ENCODE data around the gene STUM.

Gene STUM

DNA sequence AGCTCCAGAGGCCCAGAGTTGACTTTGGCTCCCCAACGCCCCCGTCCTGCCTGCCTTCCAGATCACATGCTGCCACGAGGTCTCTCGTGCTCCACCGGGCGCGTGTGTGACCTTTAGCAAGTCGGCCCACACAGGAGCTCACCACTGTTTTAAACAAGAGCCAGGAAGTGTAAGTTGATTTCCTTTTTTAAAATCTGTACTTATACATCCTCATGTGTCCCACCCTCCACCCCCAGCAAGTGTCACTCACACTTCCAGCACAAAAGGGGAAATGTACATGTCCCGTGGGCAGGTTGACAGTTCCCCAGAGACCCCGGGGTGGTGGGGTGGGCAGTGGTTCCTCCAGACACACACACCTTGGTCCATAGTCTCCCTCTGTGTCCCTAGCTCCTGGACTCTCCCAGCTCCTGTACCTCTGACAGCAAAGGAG is 84.4 kb downstream of the STUM start:
- Histone ChIP-seq H3K4me1 (ENCODE audit: low read length) (peaks cover 25% of the 10 kb centered on the region), H2AFZ (ENCODE audit: low read length) (no peak overlapping the region), H3K27ac (ENCODE audit: low read length) (no peak overlapping the region), H3F3A (ENCODE audit: insufficient read depth, low read length) (peaks cover 11% of the 10 kb centered on the region), H3K27me3 (replicated peaks; ENCODE audit: insufficient read depth, low read length) (no peaks in the 10 kb centered on the region), H3K36me3 (replicated peaks; ENCODE audit: insufficient read depth, low read length) (no peaks in the 10 kb centered on the region), H3K9me2 (replicated peaks; ENCODE audit: insufficient read depth, low read length) (no peaks in the 10 kb centered on the region), H3K9me3 (replicated peaks; ENCODE audit: insufficient read depth, low read length) (no peaks in the 10 kb centered on the region), H4K20me1 (ENCODE audit: insufficient read depth, low read length) (no peaks in the 10 kb centered on the region), H3K9ac (ENCODE audit: low read length) (no peak overlapping the region), H3K79me2 (ENCODE audit: low read length) (no peaks in the 10 kb centered on the region), H3K4me3 (ENCODE audit: low read length) (no peak overlapping the region), H3K4me2 (ENCODE audit: low read depth, low read length) (no peak overlapping the region)
- DNase-seq: no peak
- TF ChIP-seq EZH2 (optimal IDR thresholded peaks at IDR 0.05; ENCODE audit: low read depth, low read length) (no peak), EZH2phosphoT487 (IDR thresholded peaks at IDR 0.05; ENCODE audit: low read length) (no peak)
- TF ChIP-seq, protein P1, sequence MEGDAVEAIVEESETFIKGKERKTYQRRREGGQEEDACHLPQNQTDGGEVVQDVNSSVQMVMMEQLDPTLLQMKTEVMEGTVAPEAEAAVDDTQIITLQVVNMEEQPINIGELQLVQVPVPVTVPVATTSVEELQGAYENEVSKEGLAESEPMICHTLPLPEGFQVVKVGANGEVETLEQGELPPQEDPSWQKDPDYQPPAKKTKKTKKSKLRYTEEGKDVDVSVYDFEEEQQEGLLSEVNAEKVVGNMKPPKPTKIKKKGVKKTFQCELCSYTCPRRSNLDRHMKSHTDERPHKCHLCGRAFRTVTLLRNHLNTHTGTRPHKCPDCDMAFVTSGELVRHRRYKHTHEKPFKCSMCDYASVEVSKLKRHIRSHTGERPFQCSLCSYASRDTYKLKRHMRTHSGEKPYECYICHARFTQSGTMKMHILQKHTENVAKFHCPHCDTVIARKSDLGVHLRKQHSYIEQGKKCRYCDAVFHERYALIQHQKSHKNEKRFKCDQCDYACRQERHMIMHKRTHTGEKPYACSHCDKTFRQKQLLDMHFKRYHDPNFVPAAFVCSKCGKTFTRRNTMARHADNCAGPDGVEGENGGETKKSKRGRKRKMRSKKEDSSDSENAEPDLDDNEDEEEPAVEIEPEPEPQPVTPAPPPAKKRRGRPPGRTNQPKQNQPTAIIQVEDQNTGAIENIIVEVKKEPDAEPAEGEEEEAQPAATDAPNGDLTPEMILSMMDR (IDR thresholded peaks at IDR 0.05; ENCODE audit: low read length): no peak

DNA sequence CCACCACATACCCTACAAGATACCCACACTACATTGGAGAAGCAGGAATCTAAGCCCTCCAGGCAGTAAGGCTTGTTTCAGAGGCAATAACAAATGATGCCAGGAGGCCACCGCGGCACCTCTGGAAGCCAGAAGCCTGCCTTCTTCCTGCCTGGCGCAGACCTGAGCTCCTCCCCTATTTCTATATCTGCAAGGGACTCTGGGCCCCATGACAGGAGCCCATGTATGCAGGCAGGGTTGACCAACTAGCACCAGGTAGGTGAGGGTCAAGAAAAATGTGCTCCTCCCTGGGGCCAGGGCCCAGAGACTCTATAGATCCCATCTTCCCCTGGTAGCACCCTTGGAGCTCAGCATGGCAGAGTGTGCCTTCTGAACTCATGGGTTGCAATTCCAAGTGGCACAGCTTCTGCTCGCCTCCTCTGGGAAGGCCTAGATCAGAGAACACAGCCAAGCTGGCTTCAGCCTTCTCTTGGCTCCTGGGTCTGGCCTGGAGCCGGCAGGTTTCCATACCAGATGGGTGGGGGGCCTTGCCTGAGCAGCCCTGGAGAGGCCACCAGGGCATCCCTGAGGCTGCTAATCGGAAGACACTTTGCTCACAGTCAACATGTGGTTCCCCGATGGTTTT is 85.1 kb downstream of the STUM start:
- Histone ChIP-seq H3K9ac (ENCODE audit: low read length) (no peak overlapping the region), H3K27ac (ENCODE audit: low read length) (no peak overlapping the region), H3K79me2 (ENCODE audit: low read length) (no peaks in the 10 kb centered on the region), H3K27me3 (replicated peaks; ENCODE audit: insufficient read depth, low read length) (no peaks in the 10 kb centered on the region), H3K4me2 (ENCODE audit: low read depth, low read length) (no peak overlapping the region), H2AFZ (ENCODE audit: low read length) (no peak overlapping the region), H3K9me3 (replicated peaks; ENCODE audit: insufficient read depth, low read length) (no peaks in the 10 kb centered on the region), H3K4me1 (ENCODE audit: low read length) (peaks cover 25% of the 10 kb centered on the region), H3K36me3 (replicated peaks; ENCODE audit: insufficient read depth, low read length) (no peaks in the 10 kb centered on the region), H3K4me3 (ENCODE audit: low read length) (no peak overlapping the region), H3F3A (ENCODE audit: insufficient read depth, low read length) (peaks cover 11% of the 10 kb centered on the region), H3K9me2 (replicated peaks; ENCODE audit: insufficient read depth, low read length) (no peaks in the 10 kb centered on the region), H4K20me1 (ENCODE audit: insufficient read depth, low read length) (no peaks in the 10 kb centered on the region)
- DNase-seq: no peak
- no peak for TF ChIP-seq EZH2 (optimal IDR thresholded peaks at IDR 0.05; ENCODE audit: low read depth, low read length)
- TF ChIP-seq, protein P1 (IDR thresholded peaks at IDR 0.05; ENCODE audit: low read length): no peak
- no peak for TF ChIP-seq EZH2phosphoT487 (IDR thresholded peaks at IDR 0.05; ENCODE audit: low read length)

GRCh38 chr1:226634166-226634588 is 85.6 kb downstream of the STUM start:
- Histone ChIP-seq H3K27ac (ENCODE audit: low read length) (peak overlapping the region; percentile 75; the same call in 1 of the 2 replicates), H3K9me3 (replicated peaks; ENCODE audit: insufficient read depth, low read length) (no peaks in the 10 kb centered on the region), H3F3A (ENCODE audit: insufficient read depth, low read length) (peaks cover 11% of the 10 kb centered on the region), H4K20me1 (ENCODE audit: insufficient read depth, low read length) (no peaks in the 10 kb centered on the region), H3K36me3 (replicated peaks; ENCODE audit: insufficient read depth, low read length) (no peaks in the 10 kb centered on the region), H3K4me2 (ENCODE audit: low read depth, low read length) (no peak overlapping the region), H3K79me2 (ENCODE audit: low read length) (no peaks in the 10 kb centered on the region), H3K27me3 (replicated peaks; ENCODE audit: insufficient read depth, low read length) (no peaks in the 10 kb centered on the region), H3K9ac (ENCODE audit: low read length) (no peak overlapping the region; the same call in 1 of the 2 replicates), H3K4me3 (ENCODE audit: low read length) (no peak overlapping the region), H3K4me1 (ENCODE audit: low read length) (peaks cover 25% of the 10 kb centered on the region), H2AFZ (ENCODE audit: low read length) (no peak overlapping the region), H3K9me2 (replicated peaks; ENCODE audit: insufficient read depth, low read length) (no peaks in the 10 kb centered on the region)
- peak; percentile 79 for DNase-seq
- TF ChIP-seq, protein P1 (IDR thresholded peaks at IDR 0.05; ENCODE audit: low read length): peak; percentile 99
- no peak for TF ChIP-seq EZH2phosphoT487 (IDR thresholded peaks at IDR 0.05; ENCODE audit: low read length)
